GM18858 (cell line): ENCODE data around the gene MRRF.

Experiments
- ATAC-seq: cut with Tn5 transposase; IDR thresholded peaks from one replicate; pipeline ENCODE4 v1.9.1; 2021; ENCODE audit not compliant: unreplicated experiment

The MRRF gene

DNA sequence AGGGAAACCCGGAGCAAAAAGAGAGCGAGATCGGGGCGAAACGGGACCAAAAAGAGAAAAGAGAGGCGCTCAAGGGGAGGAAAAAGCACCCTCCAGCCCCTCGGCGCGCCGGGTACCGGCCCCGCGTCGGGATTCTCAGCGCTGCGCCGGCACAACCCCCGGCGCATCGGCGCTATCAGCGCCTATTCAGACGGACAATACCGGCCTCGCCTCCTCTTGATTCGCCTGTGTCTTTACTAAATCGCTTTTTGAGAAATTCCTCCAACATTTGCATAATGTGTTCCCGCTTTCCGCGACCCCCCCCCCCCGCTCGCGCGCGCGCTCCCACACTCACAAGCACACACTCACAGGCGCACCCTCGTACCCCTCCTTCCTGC is 36.5 kb upstream of the MRRF start:
- ATAC-seq, result no peak

DNA sequence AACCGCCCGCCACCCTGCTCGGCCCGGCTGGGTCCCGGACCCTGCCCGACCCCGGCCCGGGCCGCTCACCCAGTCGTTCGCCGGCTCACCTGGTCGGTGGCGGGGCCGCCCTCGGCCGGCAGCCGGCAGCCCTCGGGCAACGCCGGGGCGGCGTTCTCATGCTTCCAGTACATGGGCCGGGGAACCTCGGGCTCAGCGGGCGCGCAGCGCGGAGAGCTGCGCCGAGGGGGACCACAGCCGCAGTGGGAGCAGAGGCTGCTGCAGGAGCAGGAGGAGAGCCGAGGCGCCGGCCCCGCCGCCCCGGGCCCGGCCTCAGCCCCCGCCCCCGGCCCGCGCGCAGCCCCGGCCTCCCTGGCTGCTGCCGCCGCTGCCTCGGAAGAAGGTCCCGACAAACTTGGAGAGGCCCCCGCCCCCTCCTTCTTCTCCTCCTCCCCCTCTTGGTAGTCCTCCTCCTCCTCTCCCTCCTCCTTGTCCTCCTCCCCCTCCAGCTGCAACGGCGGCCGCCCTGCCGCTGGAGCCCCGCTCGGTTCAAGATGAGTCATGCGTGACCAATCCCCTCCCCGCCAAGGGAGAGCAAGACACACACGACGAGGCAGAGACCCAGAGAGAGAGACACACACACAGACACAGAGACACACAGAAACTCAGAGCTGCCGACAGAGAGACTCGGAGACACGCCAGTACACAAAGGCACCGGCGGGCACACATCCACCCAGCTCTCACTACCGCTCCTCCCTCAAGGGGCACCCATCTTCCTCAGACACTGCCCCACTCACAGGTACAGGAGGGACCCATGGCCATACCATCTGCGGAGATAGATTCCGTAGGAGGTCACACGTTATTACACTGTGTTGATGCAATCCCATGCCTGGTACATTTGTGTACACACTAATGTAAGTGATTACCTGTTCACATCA is 35.9 kb upstream of the MRRF start, which contains the start of gene LHX6:
TSS of gene LHX6 (minus strand) at position 390 of the 917 bp plus-strand sequence. CDS start at position 173, 217 bp downstream.
- no peak for ATAC-seq

DNA sequence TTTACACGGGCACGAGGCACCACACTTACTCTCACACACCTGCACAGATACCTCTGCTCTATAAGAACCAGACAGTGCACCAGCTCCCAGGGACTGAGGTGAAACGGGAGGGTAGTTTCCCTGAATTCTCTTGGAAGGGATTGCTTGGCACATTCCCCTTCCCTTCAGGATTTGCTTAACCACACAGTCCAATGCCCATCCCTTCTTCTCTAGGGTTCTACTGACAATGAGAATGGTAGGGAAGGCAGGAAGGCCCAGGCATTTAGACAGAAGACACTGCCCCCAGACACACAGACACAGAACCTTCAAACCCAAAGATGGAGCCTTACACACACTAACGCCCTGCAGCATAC is 35.2 kb upstream of the MRRF start:
- ATAC-seq, result no peak

DNA sequence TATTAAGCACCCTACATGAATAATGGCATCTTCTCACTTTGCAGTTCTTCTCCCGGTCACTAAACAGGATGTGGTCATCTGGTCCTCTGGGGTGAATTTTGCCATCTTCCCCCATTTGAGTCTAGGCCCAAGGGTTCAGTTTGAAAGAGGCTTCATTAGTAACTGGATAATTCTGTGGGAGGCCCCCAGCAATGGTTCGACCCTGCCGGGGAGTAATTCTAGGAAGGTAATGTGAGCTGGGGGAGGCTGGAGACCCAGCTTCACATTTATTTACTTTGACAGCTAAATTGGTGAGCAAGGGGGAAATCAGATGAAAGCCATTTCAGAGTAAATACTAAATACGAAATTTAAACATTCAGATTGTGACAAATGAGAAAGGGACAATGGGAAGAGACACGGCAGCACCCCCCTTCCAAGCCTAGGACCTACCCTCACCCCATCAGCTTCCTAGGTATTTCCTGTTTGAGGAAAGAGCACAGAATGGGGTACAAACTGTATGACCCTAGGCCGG is 31.8 kb upstream of the MRRF start:
- ATAC-seq, result no peak

DNA sequence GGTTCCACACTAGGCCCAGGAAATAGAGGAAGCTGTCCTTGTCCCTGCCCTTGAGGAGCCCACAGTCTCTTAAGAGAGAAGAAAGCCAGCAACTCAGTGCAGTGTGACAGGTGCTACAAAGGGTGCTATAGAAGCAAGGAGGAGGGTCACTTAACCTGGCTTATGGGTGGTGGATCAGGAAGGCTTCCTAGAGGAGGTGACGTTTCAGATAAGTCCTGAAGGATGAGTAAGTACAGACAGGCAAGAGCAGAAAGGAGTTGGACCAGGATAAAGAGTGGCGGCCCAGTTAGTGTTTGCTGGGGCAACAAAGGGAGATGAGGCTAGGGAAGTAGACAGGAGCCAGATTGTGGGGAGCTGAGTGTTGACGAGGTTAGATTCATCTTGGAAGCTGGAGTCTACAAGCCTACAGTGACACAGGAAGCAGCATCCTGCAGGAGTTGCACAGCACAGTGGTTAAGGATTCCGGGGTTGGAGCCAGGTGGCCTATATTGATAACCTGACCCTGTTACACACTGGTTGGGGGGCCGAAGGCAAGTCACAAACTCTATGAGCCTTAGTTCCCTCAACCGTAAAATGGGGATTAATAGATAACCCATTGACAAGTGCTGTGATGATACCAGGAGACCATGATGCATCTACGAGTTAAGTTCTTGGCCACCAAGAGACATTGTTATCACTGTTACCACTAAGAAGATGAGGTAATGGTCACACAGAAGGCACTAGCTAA is 30.5 kb upstream of the MRRF start:
- no peak for ATAC-seq

DNA sequence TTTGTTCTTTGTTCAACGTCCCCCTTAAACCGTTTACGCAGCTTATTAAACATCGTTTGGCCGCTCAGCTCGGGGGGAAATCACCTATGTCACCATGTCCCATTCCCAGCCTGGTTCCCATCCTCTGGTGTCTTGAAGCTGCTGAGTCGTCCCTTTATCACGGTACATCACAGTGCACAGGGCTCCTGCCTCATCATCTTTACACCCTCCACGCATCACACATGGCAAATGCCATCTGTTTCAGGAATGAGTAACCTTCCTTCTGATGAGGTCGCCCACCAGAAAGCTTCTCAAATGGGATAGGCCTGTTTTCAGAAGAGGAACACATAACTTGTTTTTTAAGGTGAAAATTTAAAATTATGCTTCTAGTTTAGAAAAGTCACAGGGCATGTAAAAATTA is 28.0 kb upstream of the MRRF start:
- ATAC-seq, result no peak

DNA sequence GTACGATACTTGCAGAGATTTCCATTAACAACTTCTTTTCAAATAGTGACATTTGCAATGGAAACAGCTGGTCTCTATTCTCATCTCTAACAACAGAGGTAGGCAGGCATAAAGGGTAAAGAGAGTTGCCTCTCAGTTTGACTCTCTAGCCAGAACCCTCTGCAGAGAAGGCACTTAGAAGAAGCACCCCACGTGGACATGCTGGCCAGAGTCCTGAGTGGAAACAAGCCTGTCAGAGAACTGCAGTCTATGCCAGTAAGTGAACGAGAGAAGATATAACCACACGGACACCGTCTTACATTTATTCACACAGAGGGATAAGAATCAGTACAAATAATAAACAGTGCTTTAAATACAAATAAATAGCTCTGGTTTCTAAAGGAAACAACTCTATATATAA is 25.0 kb upstream of the MRRF start:
- ATAC-seq, result no peak

DNA sequence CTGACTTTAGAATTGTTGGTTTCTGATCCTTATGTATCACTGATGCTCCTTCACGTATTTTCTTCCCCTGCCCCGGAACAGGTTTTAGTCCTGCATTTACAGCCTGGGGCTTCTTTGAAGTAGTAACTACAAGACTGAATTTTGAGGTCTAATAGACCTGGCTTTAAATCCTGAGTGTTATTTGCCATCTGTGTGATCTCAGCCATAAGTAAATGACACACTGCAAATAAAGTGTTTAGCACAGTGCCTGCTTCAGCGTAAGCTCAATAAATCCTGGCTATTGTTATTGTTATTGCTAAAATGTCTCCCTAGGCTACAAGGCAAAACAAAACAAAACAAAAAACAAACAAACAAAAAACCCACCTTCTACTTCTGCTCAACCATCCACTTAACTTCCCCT is 20.3 kb upstream of the MRRF start:
- ATAC-seq, result no peak

DNA sequence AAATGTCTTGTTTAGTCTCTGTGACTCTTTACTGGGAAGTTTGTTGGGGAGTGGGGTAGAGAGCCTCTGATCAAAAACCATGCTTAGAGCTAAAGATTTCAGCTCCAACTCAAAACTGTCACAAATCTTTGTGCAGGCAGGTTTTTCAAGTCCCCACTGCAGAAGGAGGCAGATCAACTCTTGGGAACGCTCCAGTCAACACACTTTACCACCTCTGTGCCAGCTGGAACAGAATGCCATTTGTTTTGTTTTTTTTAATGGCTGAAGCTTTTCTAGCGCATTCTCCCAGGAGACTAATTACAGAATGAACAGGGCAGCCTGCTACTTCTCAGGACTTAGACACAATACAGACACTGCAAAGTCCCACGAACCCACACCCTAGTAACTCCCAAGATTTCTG is 18.0 kb upstream of the MRRF start:
- no peak for ATAC-seq

DNA sequence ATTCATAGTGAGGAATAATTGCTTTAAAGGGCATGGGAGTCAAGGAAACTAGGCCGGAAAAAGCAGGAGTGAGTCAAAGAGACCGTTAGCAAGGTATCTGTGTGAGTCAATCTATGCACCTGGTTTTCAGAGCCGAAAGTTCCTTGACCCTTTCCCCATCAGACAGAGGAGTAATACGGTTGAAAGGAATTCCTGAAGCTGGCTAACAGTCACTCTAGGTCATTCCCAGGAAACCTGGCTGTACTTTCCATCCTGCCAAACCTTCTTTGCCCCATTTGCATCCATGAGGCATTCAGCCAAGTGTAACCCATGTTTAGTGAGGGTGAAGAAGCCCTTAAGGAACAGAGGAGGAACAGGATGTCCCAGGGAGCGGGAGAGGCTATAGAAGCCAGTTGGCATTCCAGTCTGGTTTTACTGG is 16.2 kb upstream of the MRRF start:
- ATAC-seq, result no peak

DNA sequence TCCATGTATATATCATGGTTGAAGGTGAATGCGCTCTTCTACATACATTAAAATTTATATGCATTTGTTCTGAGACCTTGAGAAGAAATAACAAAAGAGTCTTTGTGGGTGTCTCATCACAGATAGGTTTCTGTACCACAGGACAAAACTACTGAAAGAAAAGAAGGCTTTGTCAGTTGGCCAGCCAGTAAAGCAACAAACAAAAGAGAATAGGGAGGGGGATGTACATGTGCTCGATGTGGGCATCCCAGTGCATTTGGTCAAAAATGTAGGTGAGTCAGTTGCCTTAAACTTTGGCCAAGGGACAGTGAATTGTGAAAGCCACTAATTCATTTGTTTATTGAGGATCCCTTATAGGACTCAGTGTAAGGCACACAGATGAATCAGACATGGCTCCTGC is 13.3 kb upstream of the MRRF start:
- no peak for ATAC-seq

DNA sequence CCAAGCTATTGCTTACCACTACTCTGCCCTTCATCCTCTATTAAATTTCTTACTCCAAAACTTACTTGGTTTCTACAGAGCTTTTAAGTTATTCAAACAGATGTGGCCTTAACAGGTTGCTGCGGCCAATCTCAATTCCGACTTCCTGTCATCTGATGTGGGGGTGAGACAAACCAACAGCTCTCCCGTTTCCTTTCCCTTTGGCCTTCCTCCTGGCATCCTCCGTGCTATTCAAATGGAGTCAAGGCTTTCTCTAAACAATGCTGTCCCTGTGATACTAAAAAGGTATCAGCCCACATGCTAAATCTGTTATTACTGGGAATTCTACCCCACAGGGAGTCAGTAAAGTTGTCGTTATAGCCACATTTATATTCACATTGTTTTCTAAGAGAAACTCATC is 11.9 kb upstream of the MRRF start:
- ATAC-seq, result no peak

DNA sequence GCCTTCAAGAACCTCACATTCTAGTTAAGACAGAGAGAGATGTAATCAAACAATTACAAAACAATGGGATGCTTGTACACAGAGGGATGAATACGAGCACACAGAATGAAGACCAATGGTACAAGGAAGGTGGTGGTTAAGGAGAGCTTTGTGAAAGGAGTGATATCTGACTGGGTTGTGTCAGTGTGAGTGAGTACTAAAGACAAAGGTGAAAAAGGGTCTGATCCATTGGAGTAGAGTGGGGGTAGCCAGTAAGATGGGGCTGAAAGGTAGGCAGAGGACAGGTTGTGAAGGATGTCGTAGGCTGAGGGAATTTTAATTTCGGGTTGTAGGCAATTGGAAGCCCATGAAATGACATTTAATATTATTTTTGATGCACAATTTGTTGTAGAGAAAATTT is 9.9 kb upstream of the MRRF start:
- no peak for ATAC-seq

DNA sequence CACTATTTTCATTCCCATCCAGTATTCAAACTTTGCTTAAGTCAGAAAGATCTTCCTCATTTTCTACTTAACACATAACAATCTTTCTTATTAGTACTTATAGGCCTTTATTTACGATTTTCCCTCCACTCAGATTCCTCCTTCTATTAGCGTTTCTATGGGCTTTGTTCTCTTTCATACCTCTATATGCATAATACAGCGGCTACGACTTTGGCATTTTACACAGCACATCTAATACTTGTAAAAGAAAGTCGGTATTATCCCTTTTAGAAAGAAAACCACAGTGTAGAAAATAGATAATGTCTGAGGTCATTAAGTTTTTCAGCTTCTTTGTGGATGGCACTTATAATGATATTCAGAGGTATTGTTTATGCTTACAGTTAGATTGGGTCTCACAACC is 8.5 kb upstream of the MRRF start:
- ATAC-seq, result no peak

DNA sequence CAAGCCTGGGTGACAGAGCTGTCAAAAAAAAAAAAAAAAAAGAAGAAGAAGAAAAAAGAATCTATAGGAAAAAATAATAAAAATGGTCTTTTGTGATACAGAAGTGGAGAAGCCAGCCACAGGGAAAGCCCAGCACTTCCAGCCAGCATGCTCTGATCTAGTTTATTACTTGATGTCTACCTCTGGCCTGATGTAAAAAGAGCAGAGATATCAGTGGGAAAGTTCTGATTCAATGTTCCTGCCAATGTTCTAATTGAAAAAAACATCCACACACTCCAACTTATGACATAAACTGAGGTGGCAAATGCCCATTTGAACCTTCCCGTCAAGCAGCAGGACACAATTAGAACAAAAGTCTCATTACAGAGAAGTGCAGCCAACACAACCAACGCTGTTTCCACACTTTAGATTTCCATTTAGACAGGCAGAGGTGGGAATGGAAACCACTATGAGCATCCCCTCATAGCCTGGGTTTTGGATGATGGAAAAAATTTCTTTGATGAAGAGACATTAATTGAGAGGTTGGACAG is 5.7 kb upstream of the MRRF start:
- no peak for ATAC-seq

DNA sequence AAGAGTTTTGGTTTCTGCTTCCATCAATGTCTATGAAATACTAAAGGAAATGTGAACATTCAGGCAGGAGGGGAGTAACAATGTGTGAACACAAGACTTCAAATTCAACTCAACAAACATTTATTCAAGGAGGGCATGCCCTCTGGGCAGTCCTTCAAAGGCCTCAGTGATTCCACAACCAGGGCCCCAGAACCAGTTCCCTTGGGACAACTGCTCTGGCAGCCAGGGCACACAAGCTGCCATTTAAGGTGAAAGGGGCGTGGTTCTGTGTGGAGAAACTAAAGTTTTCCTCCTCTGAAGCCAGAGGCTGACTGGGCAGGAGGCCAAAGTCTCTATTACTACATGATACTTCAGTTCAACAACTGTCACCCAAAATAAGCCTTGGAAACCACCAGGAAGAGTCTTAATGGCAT is 3.2 kb upstream of the MRRF start:
- no peak for ATAC-seq

DNA sequence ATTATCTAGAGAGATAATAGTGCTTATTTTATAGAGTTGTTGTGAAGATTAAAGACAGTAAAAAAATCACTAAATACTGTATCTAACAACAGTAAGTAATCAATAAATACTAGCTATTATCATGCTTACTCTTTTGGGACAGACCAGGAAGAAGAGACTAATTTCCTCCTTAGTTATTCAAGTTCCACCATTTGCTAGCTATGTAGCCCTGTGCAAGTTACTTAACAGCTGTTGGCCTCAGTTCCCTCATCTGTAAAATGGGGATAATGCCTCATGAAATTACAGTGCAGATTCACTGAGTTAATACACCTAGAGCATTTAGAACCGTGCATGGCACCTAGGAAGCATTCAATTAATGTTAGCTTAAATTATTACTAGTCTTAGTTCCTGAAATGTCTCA is 2.6 kb upstream of the MRRF start:
- no peak for ATAC-seq

DNA sequence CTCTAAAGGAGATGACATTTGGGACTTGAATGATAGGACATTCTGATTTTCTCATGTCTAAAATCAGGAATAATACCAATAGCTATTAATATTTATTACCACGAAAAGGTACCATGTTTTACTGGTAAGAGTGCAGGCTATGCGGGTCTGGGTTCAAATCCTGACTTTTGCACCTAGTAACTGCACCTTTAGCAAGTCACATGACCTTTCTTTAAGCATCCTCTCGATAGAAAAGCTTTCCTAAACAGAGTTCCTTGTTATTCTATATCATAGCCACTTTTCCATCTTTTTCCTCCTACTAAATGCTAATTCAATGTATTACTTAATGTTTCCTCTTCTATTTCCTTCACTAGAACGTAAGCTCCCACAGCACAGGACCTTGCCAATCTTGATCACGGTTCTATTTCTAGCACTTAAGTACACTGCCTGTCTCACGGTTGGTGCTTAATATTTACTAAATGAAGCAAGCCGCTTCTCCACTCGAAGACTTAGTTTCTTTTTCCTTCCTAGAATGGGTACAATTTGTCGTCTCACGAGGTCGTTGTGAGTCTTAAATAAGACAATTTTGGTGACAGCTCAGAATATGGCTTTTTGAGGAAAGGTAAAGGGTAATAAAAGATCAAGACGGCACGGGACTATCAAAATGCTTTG is 858 bp upstream of the MRRF start:
- ATAC-seq, result no peak

DNA sequence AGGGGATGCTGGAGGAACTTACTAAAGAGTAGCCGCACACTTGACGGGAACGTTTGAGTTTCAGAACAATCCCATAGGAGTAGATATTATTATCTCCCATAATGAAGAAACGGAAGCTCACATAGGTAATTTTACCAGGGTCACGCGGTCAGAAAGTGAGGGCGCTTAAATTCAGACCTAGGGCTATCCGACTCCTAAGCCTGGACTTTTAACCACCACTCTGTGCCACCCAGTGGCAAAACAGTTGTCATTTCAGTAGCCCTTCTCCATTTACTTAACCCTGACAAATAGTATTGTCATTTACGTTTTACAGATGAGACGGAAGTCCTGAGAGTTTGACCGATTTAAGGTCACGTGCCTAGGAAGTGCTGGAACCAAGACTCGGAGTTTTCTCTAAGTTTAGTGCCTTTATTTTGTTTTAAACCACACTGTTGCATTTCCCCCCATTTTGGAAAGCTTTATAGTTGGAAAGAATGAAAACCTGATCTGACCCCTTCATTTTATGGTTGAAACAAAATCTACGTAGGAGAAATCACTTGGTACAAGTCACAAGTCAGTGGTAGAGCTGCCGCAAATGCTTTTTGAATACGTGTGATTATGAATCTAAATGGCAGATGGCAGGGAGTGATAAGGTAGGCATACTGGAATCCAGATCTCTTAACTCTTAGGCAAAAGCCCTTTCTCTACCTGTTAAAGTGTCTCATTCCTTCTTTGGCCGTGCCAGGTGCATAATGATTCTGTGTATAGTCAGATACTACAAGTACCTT is 650 bp downstream of the MRRF start:
- no peak for ATAC-seq

DNA sequence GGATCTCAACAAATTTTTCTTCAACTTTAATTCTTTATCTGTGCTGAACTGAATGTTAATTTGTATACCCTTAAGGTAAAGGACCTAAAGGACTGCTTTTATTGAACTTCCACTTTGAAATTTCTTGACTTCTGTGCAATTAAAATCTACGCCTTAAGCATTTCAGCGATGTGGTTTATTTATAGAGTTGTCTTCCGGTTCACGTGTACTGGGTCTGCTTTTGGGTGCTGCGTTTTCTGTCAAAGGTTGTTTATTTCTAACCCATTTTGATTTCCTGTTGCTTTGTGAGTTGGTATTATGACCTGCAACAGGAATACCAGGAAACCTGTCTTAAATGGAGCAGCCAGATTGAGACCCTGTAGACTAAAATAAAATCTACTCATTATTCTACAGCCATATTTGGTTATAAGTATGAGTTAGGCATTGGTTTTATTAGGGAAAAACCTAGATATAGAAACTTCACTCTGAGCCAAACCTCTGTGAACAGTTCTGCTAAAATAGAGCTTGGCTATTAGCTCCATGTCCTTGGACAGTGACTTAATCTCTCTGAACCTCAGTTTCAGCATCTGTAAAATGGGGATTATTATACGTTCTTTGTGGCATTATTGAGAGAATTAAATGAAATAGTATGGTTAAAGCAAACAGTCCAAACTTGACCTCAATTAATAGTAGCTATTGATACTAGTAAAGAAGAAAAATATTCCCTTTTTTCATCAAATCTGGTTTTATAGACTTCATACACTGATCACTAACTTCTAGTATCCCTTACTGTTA is 3.5 kb downstream of the MRRF start:
- ATAC-seq, result no peak
